SU-DHL-6 (cell line): ENCODE data around the gene TACR3.
"Not testable (repeated sequence)": the region's sequence is repeated elsewhere in the genome, so short reads cannot be mapped to it uniquely, and the experiment has no call there.

ENCODE experiments used
- H2AFZ ChIP-seq: fragments of 200-600 bp; sonication (generic); 2 replicates; pipeline ENCODE4 v1.6.1; 2014; ENCODE audit warnings: low read depth, mild to moderate bottlenecking, moderate library complexity, mixed read lengths, antibody characterized with exemption, low read length; ENCODE audit not compliant: severe bottlenecking
- H3F3A ChIP-seq: fragments of 200-600 bp; shearing (Covaris generic); 2 replicates; pipeline ENCODE4 v1.6.0; 2016; ENCODE audit warnings: antibody characterized with exemption, mild to moderate bottlenecking; ENCODE audit not compliant: insufficient read depth
- H3K27ac ChIP-seq: fragments of 200-600 bp; sonication (generic); 2 replicates; pipeline ENCODE4 v1.5.1; 2016; ENCODE audit warnings: low read depth, mild to moderate bottlenecking, low read length, moderate library complexity, mixed read lengths
- H3K27me3 ChIP-seq: fragments of 200-600 bp; sonication (generic), shearing (Covaris generic); 2 replicates; pipeline ENCODE4 v1.6.0; 2014; ENCODE audit warnings: mild to moderate bottlenecking, low read length
- H3K36me3 ChIP-seq: fragments of 200-600 bp; sonication (generic); 2 replicates; pipeline ENCODE4 v1.6.1; 2014; ENCODE audit warnings: mild to moderate bottlenecking, low read length, mixed read lengths
- H3K4me2 ChIP-seq: fragments of 300-600, 200-600 bp; shearing (Covaris generic), sonication (generic); 2 replicates; pipeline ENCODE4 v1.6.0; 2014; ENCODE audit warnings: low read length, low read depth, mild to moderate bottlenecking; ENCODE audit not compliant: poor library complexity, severe bottlenecking
- H3K4me3 ChIP-seq: fragments of 200-600 bp; sonication (generic); 2 replicates; pipeline ENCODE4 v1.5.1; 2014; ENCODE audit warnings: antibody characterized with exemption, low read length, mild to moderate bottlenecking, mixed read lengths; ENCODE audit not compliant: insufficient read depth, poor library complexity, severe bottlenecking
- H3K79me2 ChIP-seq: fragments of 200-600 bp; sonication (generic); 2 replicates; pipeline ENCODE4 v1.6.1; 2014; ENCODE audit warnings: mild to moderate bottlenecking, low read length, moderate library complexity; ENCODE audit not compliant: insufficient read depth
- H3K9ac ChIP-seq: fragments of 200-600 bp; sonication (generic); 2 replicates; pipeline ENCODE4 v1.7.0; 2014; ENCODE audit warnings: mild to moderate bottlenecking, low read length
- H3K9me2 ChIP-seq: fragments of 200-600 bp; sonication (generic); replicated peaks from 2 replicates; pipeline ENCODE4 v1.6.1; 2014; ENCODE audit warnings: low read length; ENCODE audit not compliant: insufficient read depth
- H3K9me3 ChIP-seq: fragments of 200-600 bp; sonication (generic); 2 replicates; pipeline ENCODE4 v1.6.1; 2014; ENCODE audit warnings: low read length, mixed read lengths; ENCODE audit not compliant: insufficient read depth
- H4K20me1 ChIP-seq: fragments of 200-600 bp; sonication (generic); 2 replicates; pipeline ENCODE4 v1.6.1; 2014; ENCODE audit warnings: low read depth, mild to moderate bottlenecking, antibody characterized with exemption, low read length, moderate library complexity, mixed read lengths
- CTCF ChIP-seq: fragments of 200-600 bp; sonication (generic); IDR thresholded peaks from one replicate; pipeline ENCODE4 v1.5.1; 2017; ENCODE audit warnings: antibody characterized with exemption, mild to moderate bottlenecking, low read length, moderate library complexity; ENCODE audit not compliant: insufficient read depth, poor library complexity, severe bottlenecking
- EZH2phosphoT487 ChIP-seq: fragments of 200-600 bp; sonication (generic), shearing (Covaris generic); conservative IDR thresholded peaks from 2 replicates; pipeline ENCODE4 v1.6.1; 2018; ENCODE audit warnings: mild to moderate bottlenecking, antibody characterized with exemption, low read length, moderate library complexity, mixed read lengths

The TACR3 gene

GRCh38 chr4:103634236-103634635, 85.5 kb downstream of the TACR3 start:
- no peaks in the 10 kb centered on the region for H4K20me1 ChIP-seq
- no peaks in the 10 kb centered on the region for H3K79me2 ChIP-seq
- no peaks in the 10 kb centered on the region for H3K9me3 ChIP-seq
- no peaks in the 10 kb centered on the region for H3K27me3 ChIP-seq
- no peaks in the 10 kb centered on the region for H3F3A ChIP-seq
- H3K4me2 ChIP-seq = no peak overlapping the region
- TF ChIP-seq CTCF = no peak
- TF ChIP-seq EZH2phosphoT487 = no peak
- H3K9ac ChIP-seq = no peak overlapping the region
- H3K4me3 ChIP-seq = no peak overlapping the region
- H3K9me2 ChIP-seq = no peaks in the 10 kb centered on the region
- H2AFZ ChIP-seq = no peak overlapping the region
- H3K36me3 ChIP-seq = no peaks in the 10 kb centered on the region
- H3K27ac ChIP-seq = no peak overlapping the region

- no peak overlapping the region for H3K4me3 ChIP-seq
- no peak overlapping the region for H2AFZ ChIP-seq
- H3K9me2 ChIP-seq = no peaks in the 10 kb centered on the region
- no peak for TF ChIP-seq CTCF
- TF ChIP-seq EZH2phosphoT487 = no peak
- H4K20me1 ChIP-seq = no peaks in the 10 kb centered on the region
- no peaks in the 10 kb centered on the region for H3K79me2 ChIP-seq
- H3K9ac ChIP-seq = no peak overlapping the region
- no peaks in the 10 kb centered on the region for H3F3A ChIP-seq
- H3K27ac ChIP-seq = no peak overlapping the region
- no peak overlapping the region for H3K4me2 ChIP-seq
- no peaks in the 10 kb centered on the region for H3K9me3 ChIP-seq
- no peaks in the 10 kb centered on the region for H3K27me3 ChIP-seq
- no peaks in the 10 kb centered on the region for H3K36me3 ChIP-seq
Observed at GRCh38 chr4:103626296-103626695, 93.5 kb downstream of the TACR3 start.

- H3K36me3 ChIP-seq = no peaks in the 10 kb centered on the region
- no peak overlapping the region for H3K27ac ChIP-seq
- no peaks in the 10 kb centered on the region for H3K79me2 ChIP-seq
- H3F3A ChIP-seq = no peaks in the 10 kb centered on the region
- H3K4me2 ChIP-seq = no peak overlapping the region
- H3K27me3 ChIP-seq = no peaks in the 10 kb centered on the region
- no peaks in the 10 kb centered on the region for H4K20me1 ChIP-seq
- H3K9ac ChIP-seq = no peak overlapping the region
- no peak for TF ChIP-seq CTCF
- TF ChIP-seq EZH2phosphoT487 = no peak
- no peaks in the 10 kb centered on the region for H3K9me3 ChIP-seq
- no peaks in the 10 kb centered on the region for H3K9me2 ChIP-seq
- H2AFZ ChIP-seq = no peak overlapping the region
- H3K4me3 ChIP-seq = no peak overlapping the region
Observed at GRCh38 chr4:103591841-103592240, 127.9 kb downstream of the TACR3 start.

- H3F3A ChIP-seq = no peaks in the 10 kb centered on the region
- no peak overlapping the region for H3K4me2 ChIP-seq
- H3K27me3 ChIP-seq = no peaks in the 10 kb centered on the region
- H3K4me3 ChIP-seq = no peak overlapping the region
- TF ChIP-seq CTCF (no peak), EZH2phosphoT487 (no peak)
- H3K79me2 ChIP-seq = no peaks in the 10 kb centered on the region
- no peak overlapping the region for H3K27ac ChIP-seq
- H3K9ac ChIP-seq = no peak overlapping the region
- H3K36me3 ChIP-seq = no peaks in the 10 kb centered on the region
- H3K9me2 ChIP-seq = no peaks in the 10 kb centered on the region
- no peaks in the 10 kb centered on the region for H3K9me3 ChIP-seq
- no peak overlapping the region for H2AFZ ChIP-seq
- no peaks in the 10 kb centered on the region for H4K20me1 ChIP-seq
Observed at GRCh38 chr4:103567591-103567990, 152.2 kb downstream of the TACR3 start.

- H3K9me2 ChIP-seq, H3K27ac ChIP-seq, H3K79me2 ChIP-seq, H3K27me3 ChIP-seq, H3K4me2 ChIP-seq, H3K4me3 ChIP-seq, H3K9ac ChIP-seq, H2AFZ ChIP-seq, H3F3A ChIP-seq, H3K9me3 ChIP-seq, H3K36me3 ChIP-seq, H4K20me1 ChIP-seq: not testable (repeated sequence)
Observed at GRCh38 chr4:103559178-103559577, 160.6 kb downstream of the TACR3 start.
